Erythroblast (primary cell): ENCODE data around the gene ADCY5.
"Not testable (repeated sequence)": the region's sequence is repeated elsewhere in the genome, so short reads cannot be mapped to it uniquely, and the experiment has no call there.

Source experiments
- DNase-seq, 2 experiments: peaks; one replicate each; lab custom pipeline; 2025; lab: John Stamatoyannopoulos, UW
- GATA1 ChIP-seq: IDR thresholded peaks from 2 replicates; pipeline ENCODE4 v1.6.1; 2011; ENCODE audit warnings: low read depth, mild to moderate bottlenecking, control low read depth, low read length, moderate library complexity
- POLR2A ChIP-seq: IDR thresholded peaks from 2 replicates; pipeline ENCODE4 v1.6.1; 2011; ENCODE audit warnings: mild to moderate bottlenecking, low read length

The ADCY5 gene

GRCh38 chr3:123448536-123449101 is at the start of gene ADCY5:
ADCY5 (minus strand) TSS chr3:123449090; CDS start chr3:123448545, 545 bp downstream.
- no peak for TF ChIP-seq POLR2A
- no peak for TF ChIP-seq GATA1
- DNase-seq = peak in 1 of 2 experiments; percentile 8

DNA sequence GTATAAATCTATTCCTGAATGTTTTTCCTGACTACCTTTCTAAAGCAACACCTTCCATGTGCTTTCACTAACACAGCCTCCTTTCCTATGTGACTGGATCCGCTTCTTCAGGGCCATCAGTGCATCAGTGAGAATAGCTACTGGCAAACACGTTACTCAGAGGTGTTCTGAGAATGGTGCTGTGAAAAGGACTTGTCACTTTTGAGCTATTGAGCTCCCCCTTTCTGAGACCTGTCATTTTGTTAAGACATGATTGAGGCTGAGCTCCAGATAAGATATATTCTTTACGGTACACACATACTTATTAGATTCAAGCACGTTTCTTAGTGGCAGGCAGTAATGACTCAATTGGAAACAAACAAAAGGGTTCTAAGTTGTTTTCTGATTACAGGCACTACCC is 45.0 kb upstream of the ADCY5 start:
- no peak for DNase-seq
- TF ChIP-seq POLR2A (no peak), GATA1 (no peak)

- no peak for DNase-seq
These were observed 43.2 kb upstream of the ADCY5 start for GRCh38 chr3:123491966-123492587.

DNA sequence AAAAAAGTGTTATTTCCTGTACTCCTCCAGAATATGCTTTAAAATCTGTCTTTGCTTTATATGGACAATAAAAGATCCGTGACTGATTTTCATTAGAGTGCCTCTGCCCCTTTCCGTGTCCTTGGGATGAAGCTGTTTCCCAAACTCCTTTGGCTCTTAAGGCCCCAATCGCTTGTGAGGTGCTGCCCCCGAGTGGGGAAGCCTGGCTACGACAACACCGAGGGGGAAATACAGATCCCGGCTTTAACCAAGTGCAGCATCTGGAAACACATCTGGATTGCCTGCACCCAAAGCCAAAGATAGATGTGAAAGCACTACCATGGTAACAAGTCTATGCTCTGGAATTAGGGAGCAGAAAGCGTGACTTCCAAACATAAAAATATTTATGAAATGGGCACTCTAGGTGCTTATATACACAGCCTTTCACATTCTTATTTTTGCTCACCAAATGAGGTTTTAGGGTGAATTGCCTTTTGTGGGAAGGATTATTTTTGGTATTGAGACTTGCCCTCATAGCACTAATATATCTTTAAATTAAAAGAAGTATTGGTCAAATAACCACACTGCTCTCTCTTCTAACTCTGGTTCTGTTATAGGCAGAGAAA is 40.6 kb upstream of the ADCY5 start:
- peak; percentile 54 to 69 for DNase-seq
- TF ChIP-seq GATA1 (no peak), POLR2A (no peak)

More at GRCh38 chr3:123491966-123492587, 43.2 kb upstream of the ADCY5 start:
- TF ChIP-seq GATA1 = no peak
- no peak for TF ChIP-seq POLR2A

- TF ChIP-seq POLR2A (no peak), GATA1 (no peak)
- no peak for DNase-seq
These were observed 39.9 kb upstream of the ADCY5 start for GRCh38 chr3:123488645-123489347.

GRCh38 chr3:123487063-123487462 is 38.2 kb upstream of the ADCY5 start:
- not testable (repeated sequence) for DNase-seq

GRCh38 chr3:123486460-123486859 is 37.6 kb upstream of the ADCY5 start:
- DNase-seq = no peak
- TF ChIP-seq GATA1 (no peak), POLR2A (no peak)

GRCh38 chr3:123485551-123485950 is 36.7 kb upstream of the ADCY5 start:
- no peak for DNase-seq
- TF ChIP-seq GATA1 = no peak
- TF ChIP-seq POLR2A = no peak

DNA sequence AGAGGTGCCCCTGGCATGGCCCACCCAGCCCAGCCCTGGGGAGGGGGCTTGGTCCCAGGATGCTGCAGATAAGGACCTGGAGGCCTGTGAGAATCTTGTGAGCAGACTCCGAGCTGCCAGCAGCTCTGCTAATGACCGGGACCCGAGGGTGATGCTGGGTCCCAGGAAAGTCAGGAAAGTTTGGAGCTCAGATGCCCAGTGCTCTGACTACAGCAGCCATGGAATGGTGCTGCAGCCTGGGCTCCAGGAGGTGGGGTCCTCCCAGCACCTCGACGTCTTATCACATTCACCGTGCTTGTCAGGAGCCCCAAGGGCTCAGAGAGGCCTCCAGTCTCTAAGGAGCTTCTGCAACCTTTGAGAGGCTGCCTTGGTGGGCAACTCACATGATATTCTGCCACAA is 34.3 kb upstream of the ADCY5 start:
- no peak for DNase-seq
- no peak for TF ChIP-seq GATA1
- TF ChIP-seq POLR2A = no peak

- no peak for DNase-seq
- TF ChIP-seq GATA1 (no peak), POLR2A (no peak)
These were observed 33.0 kb upstream of the ADCY5 start for GRCh38 chr3:123481722-123482457.

DNA sequence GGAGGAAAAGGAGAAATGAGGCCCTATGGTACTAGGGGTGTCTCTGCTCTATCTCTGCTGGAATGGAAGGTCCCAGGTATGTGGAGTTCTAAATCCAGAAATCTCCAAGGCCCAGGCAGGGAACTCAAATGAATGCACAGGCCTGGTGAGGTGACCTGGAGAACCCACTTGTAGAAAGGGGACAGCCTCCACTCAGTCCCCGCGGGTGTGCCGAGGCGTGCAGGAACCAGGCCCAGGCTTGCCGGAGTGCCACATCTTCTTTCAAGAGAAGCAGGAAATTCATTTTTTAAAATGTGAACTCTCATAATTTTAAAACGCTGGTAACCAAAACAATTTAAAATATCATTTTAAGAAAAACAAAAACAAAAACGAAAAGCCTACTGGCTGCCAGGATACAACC is 32.2 kb upstream of the ADCY5 start:
- TF ChIP-seq GATA1 (no peak), POLR2A (no peak)

DNA sequence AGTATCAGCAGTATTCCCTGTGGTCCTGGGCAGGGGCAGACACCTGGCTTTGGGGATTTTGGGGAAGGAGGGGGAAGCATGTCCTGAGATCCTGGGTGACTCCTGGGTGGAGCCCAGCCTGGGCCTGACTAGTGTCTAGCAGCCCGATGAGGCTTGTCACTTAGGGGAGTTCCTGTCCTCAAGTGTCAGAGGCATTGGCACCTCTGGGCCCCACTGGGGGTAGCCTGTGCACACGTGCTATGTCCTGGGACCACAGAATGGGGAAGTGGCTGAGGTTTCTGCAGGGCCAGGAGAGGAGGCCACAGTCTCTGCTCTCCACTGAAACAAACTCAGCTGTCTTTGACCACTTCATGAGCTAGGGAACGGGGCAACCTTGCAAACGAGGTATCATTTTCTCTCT is 31.5 kb upstream of the ADCY5 start:
- TF ChIP-seq GATA1 (no peak), POLR2A (no peak)
- DNase-seq = no peak

More for the DNA sequence above, 32.2 kb upstream of the ADCY5 start:
- no peak for DNase-seq

GRCh38 chr3:123479891-123480290 is 31.0 kb upstream of the ADCY5 start:
- no peak for DNase-seq
- TF ChIP-seq POLR2A = no peak
- TF ChIP-seq GATA1 = no peak

DNA sequence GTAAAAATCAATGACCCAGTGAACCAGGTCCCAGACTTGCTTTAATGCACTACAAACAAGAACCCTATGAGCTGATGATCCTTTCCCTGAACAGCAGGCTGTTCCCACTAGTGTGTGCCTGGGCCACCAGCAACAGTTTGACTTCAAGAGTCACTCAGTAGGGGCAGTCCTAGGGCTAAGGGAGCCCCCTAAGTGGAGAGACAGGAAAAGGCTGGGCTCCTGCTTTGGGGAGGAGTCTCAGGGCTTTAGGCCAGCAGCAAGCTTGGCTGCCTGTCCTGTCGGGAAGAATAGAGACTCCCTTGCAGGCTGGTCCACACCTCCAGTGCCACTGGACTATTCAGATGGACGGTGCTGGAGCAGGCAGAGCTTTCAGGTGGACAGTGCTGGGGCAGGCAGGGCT is 29.4 kb upstream of the ADCY5 start:
- no peak for DNase-seq
- no peak for TF ChIP-seq POLR2A
- no peak for TF ChIP-seq GATA1
